Adrenal gland (tissue), 5 donors: ENCODE data around the gene ADRB1.

Experiments used
- POLR2A ChIP-seq, 2 donors: fragments of 450-650 bp; IDR thresholded peaks; one replicate each; pipeline ENCODE4 v1.6.1; 2017; ENCODE audit warnings: antibody characterized with exemption in 2 of 2, mild to moderate bottlenecking in 2 of 2, moderate library complexity in 1 of 2
- TF ChIP-seq, protein P1 (sequence below), 6 experiments: fragments of 450-650 bp in 4 of 6; fragments of 200-600 bp in 2 of 6; sonication (generic) in 1 of 6; IDR thresholded peaks; 1 replicate in 5 of 6; 2 replicates in 1 of 6; pipeline versions ENCODE4 v1.5.1 to v1.8.0; 2016 to 2021; ENCODE audit warnings: antibody characterized with exemption in 6 of 6, mild to moderate bottlenecking in 2 of 6, moderate library complexity in 1 of 6
- donor health status: DM: no; HTN: no; CAD: no.

DNA sequence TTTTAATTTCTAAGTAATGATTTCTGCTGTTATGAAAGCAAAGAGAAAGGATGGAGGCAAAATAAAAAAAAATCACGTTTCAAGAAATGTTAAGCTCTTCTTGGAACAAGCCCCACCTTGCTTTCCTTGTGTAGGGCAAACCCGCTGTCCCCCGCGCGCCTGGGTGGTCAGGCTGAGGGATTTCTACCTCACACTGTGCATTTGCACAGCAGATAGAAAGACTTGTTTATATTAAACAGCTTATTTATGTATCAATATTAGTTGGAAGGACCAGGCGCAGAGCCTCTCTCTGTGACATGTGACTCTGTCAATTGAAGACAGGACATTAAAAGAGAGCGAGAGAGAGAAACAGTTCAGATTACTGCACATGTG lies 2.4 kb downstream of the ADRB1 start:
- TF ChIP-seq POLR2A (IDR thresholded peaks at IDR 0.05): no peak
- TF ChIP-seq, protein P1, sequence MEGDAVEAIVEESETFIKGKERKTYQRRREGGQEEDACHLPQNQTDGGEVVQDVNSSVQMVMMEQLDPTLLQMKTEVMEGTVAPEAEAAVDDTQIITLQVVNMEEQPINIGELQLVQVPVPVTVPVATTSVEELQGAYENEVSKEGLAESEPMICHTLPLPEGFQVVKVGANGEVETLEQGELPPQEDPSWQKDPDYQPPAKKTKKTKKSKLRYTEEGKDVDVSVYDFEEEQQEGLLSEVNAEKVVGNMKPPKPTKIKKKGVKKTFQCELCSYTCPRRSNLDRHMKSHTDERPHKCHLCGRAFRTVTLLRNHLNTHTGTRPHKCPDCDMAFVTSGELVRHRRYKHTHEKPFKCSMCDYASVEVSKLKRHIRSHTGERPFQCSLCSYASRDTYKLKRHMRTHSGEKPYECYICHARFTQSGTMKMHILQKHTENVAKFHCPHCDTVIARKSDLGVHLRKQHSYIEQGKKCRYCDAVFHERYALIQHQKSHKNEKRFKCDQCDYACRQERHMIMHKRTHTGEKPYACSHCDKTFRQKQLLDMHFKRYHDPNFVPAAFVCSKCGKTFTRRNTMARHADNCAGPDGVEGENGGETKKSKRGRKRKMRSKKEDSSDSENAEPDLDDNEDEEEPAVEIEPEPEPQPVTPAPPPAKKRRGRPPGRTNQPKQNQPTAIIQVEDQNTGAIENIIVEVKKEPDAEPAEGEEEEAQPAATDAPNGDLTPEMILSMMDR (IDR thresholded peaks at IDR 0.05): no peak
